Liver (tissue), 3 donors: ENCODE measurements around the gene FGD2.

Source experiments
- ATF3 ChIP-seq: IDR thresholded peaks from 2 replicates; pipeline ENCODE4 v1.6.1; 2016; ENCODE audit warnings: antibody characterized with exemption
- CTCF ChIP-seq: fragments of 150-350 bp; IDR thresholded peaks from 2 replicates; pipeline ENCODE4 v1.5.1; 2017; ENCODE audit warnings: improper control_type of control experiment, low read depth, low read length; ENCODE audit not compliant: missing input control
- EGR1 ChIP-seq, 2 donors: IDR thresholded peaks; 2 replicates each; pipeline ENCODE4 v1.6.1; 2016 to 2018; ENCODE audit warnings: antibody characterized with exemption in 2 of 2, low read depth in 2 of 2
- FOXA1 ChIP-seq: IDR thresholded peaks from 2 replicates; pipeline ENCODE4 v1.6.1; 2016; ENCODE audit warnings: antibody characterized with exemption
- GABPA ChIP-seq, 2 donors: IDR thresholded peaks in 1 of 2; conservative IDR thresholded peaks in 1 of 2; 2 replicates each; pipeline ENCODE4 v1.6.1; 2016; ENCODE audit warnings: antibody characterized with exemption in 2 of 2, mild to moderate bottlenecking in 1 of 2, moderate library complexity in 1 of 2
- HNF4A ChIP-seq, 2 donors: conservative IDR thresholded peaks; 2 replicates each; pipeline ENCODE4 v1.6.1; 2016; ENCODE audit warnings: antibody characterized with exemption in 2 of 2, mild to moderate bottlenecking in 2 of 2
- JUND ChIP-seq, 2 donors: IDR thresholded peaks; 2 replicates each; pipeline ENCODE4 v1.6.1; 2016; ENCODE audit warnings: antibody characterized with exemption in 2 of 2
- MAX ChIP-seq: IDR thresholded peaks from 2 replicates; pipeline ENCODE4 v1.6.1; 2016; ENCODE audit warnings: antibody characterized with exemption
- RAD21 ChIP-seq, 2 donors: IDR thresholded peaks; 2 replicates each; pipeline ENCODE4 v1.6.1; 2016; ENCODE audit warnings: antibody characterized with exemption in 2 of 2, mild to moderate bottlenecking in 2 of 2
- SP1 ChIP-seq: IDR thresholded peaks from 2 replicates; pipeline ENCODE4 v1.6.1; 2018; ENCODE audit warnings: antibody characterized with exemption, mild to moderate bottlenecking
- TAF1 ChIP-seq: conservative IDR thresholded peaks from 2 replicates; pipeline ENCODE4 v1.6.1; 2016; ENCODE audit warnings: antibody characterized with exemption, mild to moderate bottlenecking
- YY1 ChIP-seq: IDR thresholded peaks from 2 replicates; pipeline ENCODE4 v1.6.1; 2016; ENCODE audit warnings: antibody characterized with exemption, mild to moderate bottlenecking
- TF ChIP-seq, protein P1 (sequence below): IDR thresholded peaks from 2 replicates; pipeline ENCODE4 v1.6.1; 2016; ENCODE audit warnings: antibody characterized with exemption, mild to moderate bottlenecking
- donor health status: healthy.
- donor health status: healthy.

DNA sequence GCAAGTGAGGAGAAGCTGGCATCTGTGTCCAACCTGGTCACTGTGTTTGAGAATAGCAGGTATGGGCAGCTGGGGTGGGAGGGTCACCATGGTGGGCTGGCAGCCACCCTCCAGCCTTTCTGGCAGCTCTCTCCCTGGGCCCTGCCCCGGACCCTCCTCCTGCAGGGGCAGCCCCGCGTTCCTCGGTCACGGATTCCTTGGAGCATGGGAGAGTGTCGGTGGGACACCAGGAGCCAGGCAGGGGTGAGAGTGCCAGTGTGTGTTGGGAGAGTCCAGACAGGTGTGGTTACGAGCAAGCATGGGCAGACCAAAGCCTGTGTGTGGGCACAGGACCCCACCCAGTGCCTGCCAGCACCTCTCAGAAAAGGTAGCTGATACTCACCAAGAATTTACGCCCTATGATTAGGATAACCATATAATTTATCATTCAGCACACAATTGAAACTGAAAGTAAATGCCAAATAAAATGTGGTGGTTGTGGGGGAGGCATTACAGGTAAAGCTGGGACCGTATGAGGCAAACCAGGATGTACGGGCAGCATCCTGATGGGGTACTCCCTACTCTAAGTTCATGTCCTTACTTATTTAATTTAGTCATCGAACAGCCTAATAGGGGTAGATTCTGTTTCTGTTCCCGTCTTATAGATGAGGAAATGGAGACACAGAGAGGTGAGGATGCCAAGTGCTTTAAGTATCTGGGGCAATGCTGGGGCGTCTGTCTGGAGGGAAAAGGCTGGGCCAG is 542 bp downstream of the FGD2 start:
- TF ChIP-seq, protein P1, sequence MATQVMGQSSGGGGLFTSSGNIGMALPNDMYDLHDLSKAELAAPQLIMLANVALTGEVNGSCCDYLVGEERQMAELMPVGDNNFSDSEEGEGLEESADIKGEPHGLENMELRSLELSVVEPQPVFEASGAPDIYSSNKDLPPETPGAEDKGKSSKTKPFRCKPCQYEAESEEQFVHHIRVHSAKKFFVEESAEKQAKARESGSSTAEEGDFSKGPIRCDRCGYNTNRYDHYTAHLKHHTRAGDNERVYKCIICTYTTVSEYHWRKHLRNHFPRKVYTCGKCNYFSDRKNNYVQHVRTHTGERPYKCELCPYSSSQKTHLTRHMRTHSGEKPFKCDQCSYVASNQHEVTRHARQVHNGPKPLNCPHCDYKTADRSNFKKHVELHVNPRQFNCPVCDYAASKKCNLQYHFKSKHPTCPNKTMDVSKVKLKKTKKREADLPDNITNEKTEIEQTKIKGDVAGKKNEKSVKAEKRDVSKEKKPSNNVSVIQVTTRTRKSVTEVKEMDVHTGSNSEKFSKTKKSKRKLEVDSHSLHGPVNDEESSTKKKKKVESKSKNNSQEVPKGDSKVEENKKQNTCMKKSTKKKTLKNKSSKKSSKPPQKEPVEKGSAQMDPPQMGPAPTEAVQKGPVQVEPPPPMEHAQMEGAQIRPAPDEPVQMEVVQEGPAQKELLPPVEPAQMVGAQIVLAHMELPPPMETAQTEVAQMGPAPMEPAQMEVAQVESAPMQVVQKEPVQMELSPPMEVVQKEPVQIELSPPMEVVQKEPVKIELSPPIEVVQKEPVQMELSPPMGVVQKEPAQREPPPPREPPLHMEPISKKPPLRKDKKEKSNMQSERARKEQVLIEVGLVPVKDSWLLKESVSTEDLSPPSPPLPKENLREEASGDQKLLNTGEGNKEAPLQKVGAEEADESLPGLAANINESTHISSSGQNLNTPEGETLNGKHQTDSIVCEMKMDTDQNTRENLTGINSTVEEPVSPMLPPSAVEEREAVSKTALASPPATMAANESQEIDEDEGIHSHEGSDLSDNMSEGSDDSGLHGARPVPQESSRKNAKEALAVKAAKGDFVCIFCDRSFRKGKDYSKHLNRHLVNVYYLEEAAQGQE: no peak
- TF ChIP-seq CTCF (no peak), ATF3 (no peak), MAX (no peak), FOXA1 (no peak), EGR1 (IDR thresholded peaks at IDR 0.05; ENCODE audit: low read depth in 2 of 2) (no peak), RAD21 (IDR thresholded peaks at IDR 0.05) (no peak), GABPA (IDR thresholded peaks at IDR 0.05 in 1 of 2, conservative IDR thresholded peaks at IDR 0.05 in 1 of 2) (no peak), JUND (IDR thresholded peaks at IDR 0.05) (no peak), HNF4A (conservative IDR thresholded peaks at IDR 0.05) (no peak), TAF1 (no peak), YY1 (no peak), SP1 (no peak)
